ENCODE data around the gene HIVEP1. TPM values are rescaled to one million over a fixed set of nuclear protein-coding genes. Genes with fewer than 3 reads are reported as not detected.
A peak's percentile ranks its signal among the peaks of the same experiment; 100 is the strongest.

HIVEP1 gene
- total and polyA plus RNA-seq, 2 of the 8 experiments (the other 6 are each of a cell fraction or from before 2014, with no cell fraction given) = 22.6 to 23.1 TPM

GRCh38 chr6:12190252-12190651 is 178.1 kb downstream of the HIVEP1 start:
- Histone ChIP-seq H3K9ac (replicated peaks in 1 of 4; ENCODE audit: extremely low read depth in 1 of 4, low read depth in 3 of 4, low read length in 3 of 4) (no peak overlapping the region), H2BK12ac (ENCODE audit: low read depth, low read length) (no peak overlapping the region; the same call in 1 of the 2 replicates), H2BK5ac (ENCODE audit: low read depth, low read length) (no peak overlapping the region), H2AK5ac (ENCODE audit: low read depth, low read length) (no peak overlapping the region), H4K8ac (ENCODE audit: extremely low read depth, insufficient read depth, low read length) (no peak overlapping the region), H2BK120ac (replicated peaks; ENCODE audit: low read depth, low read length) (no peak overlapping the region), H3K4me3 (ENCODE audit: extremely low read depth in 1 of 4, insufficient read depth in 2 of 4, low read depth in 3 of 4, low read length in 4 of 4) (no peak overlapping the region), H2BK20ac (ENCODE audit: low read length) (no peak overlapping the region), H3K56ac (replicated peaks; ENCODE audit: insufficient read length, low read depth, low read length) (no peak overlapping the region), H3K23ac (ENCODE audit: insufficient read length) (no peak overlapping the region), H3K4me2 (ENCODE audit: insufficient read depth in 1 of 2, low read depth in 2 of 2, low read length in 2 of 2) (no peak overlapping the region), H3K79me1 (ENCODE audit: low read depth, low read length) (no peaks in the 10 kb centered on the region), H3K4ac (replicated peaks; ENCODE audit: insufficient read length, low read depth, low read length) (no peak overlapping the region), H3K4me1 (replicated peaks in 1 of 4; ENCODE audit: control insufficient read depth in 3 of 4, insufficient read depth in 4 of 4, low read length in 3 of 4) (no peaks in the 10 kb centered on the region), H3K27ac (ENCODE audit: low read depth, low read length) (no peak overlapping the region), H3K9me3 (ENCODE audit: insufficient read depth in 2 of 2, low read depth in 1 of 2, low read length in 1 of 2) (no peaks in the 10 kb centered on the region), H3K27me3 (replicated peaks in 1 of 4; ENCODE audit: control insufficient read depth in 3 of 4, extremely low read depth in 1 of 4, insufficient read depth in 3 of 4, low read length in 3 of 4) (no peaks in the 10 kb centered on the region), H3K23me2 (ENCODE audit: low read depth, low read length) (no peaks in the 10 kb centered on the region), H3K36me3 (ENCODE audit: control insufficient read depth in 2 of 4, insufficient read depth in 4 of 4, low read length in 3 of 4) (no peaks in the 10 kb centered on the region), H4K20me1 (replicated peaks in 1 of 2; ENCODE audit: control insufficient read depth in 1 of 2, insufficient read depth in 2 of 2, low read length in 2 of 2) (no peaks in the 10 kb centered on the region), H2BK15ac (ENCODE audit: low read length) (no peak overlapping the region), H4K5ac (ENCODE audit: insufficient read length, low read depth, low read length) (no peak overlapping the region), H2AFZ (ENCODE audit: low read length) (0 out of 2 replicates have a peak overlapping the region, but pooled peaks have one; percentile 58), H3K18ac (ENCODE audit: extremely low read depth, low read length) (no peak overlapping the region), H3K14ac (ENCODE audit: insufficient read length) (no peak overlapping the region), H3K79me2 (ENCODE audit: control insufficient read depth in 1 of 2, insufficient read depth in 2 of 2, low read length in 2 of 2) (no peaks in the 10 kb centered on the region), H4K91ac (replicated peaks; ENCODE audit: insufficient read length, low read length) (no peak overlapping the region)
- no peak for DNase-seq (ENCODE audit: low read depth in 1 of 2, low spot score in 2 of 2)
- CTCF ChIA-PET (ENCODE audit: partially characterized antibody) = interaction anchor here (0.7 kb wide), 1 partner anchor 9 kb away, joined by 3 read pairs; no protein-coding TSS in a partner anchor
- WGBS, 2 experiments (ENCODE audit: extremely low coverage in 1 of 2, insufficient coverage in 1 of 2, insufficient read length in 1 of 2, insufficient replicate concordance in 2 of 2, low coverage in 1 of 2, low lambda C conversion rate in 2 of 2, missing lambda C conversion rate in 1 of 2) = 84% methylated on average over 7 of the region's 7 CpGs; no CpG with 5 or more reads in 1 of the 2 experiments
- FAIRE-seq = no peak
- POLR2A ChIA-PET (ENCODE audit: partially characterized antibody) = no interaction called here
- TF ChIP-seq RXRA (IDR thresholded peaks at IDR 0.05; ENCODE audit: insufficient read depth, low read depth, low read length) (no peak), RBBP5 (IDR thresholded peaks at IDR 0.05; ENCODE audit: borderline replicate concordance, low read depth, low read length) (no peak), SIX5 (IDR thresholded peaks at IDR 0.05; ENCODE audit: low read depth, low read length) (no peak), CHD1 (IDR thresholded peaks at IDR 0.05; ENCODE audit: low read depth, low read length) (no peak), SRF (IDR thresholded peaks at IDR 0.05; ENCODE audit: low read depth, low read length) (no peak), BACH1 (IDR thresholded peaks at IDR 0.05; ENCODE audit: low read length) (no peak), POLR2A (IDR thresholded peaks at IDR 0.05; ENCODE audit: control extremely low read depth in 1 of 2, low read depth in 2 of 2, low read length in 2 of 2) (no peak), CREB1 (IDR thresholded peaks at IDR 0.05) (no peak), HDAC6 (IDR thresholded peaks at IDR 0.05; ENCODE audit: low read depth, low read length) (no peak), POU5F1 (IDR thresholded peaks at IDR 0.05; ENCODE audit: low read depth, low read length) (no peak), CHD2 (IDR thresholded peaks at IDR 0.05; ENCODE audit: low read length) (no peak), CEBPB (IDR thresholded peaks at IDR 0.05; ENCODE audit: low read depth, low read length) (no peak), HDAC2 (IDR thresholded peaks at IDR 0.05; ENCODE audit: borderline replicate concordance in 1 of 2, low read depth in 2 of 2, low read length in 2 of 2) (no peak), EZH2 (IDR thresholded peaks at IDR 0.05; ENCODE audit: low read depth, low read length, severe bottlenecking) (no peak), GTF2F1 (IDR thresholded peaks at IDR 0.05; ENCODE audit: borderline replicate concordance, low read depth, low read length) (no peak), KDM1A (IDR thresholded peaks at IDR 0.05; ENCODE audit: borderline replicate concordance, low read length) (no peak)
